GM12891 (cell line): ENCODE results near the gene ADGRB3.

Experiments
- PAX5 ChIP-seq: IDR thresholded peaks from 2 replicates; pipeline ENCODE4 v1.6.1; 2011; ENCODE audit warnings: low read length, moderate library complexity, mild to moderate bottlenecking; ENCODE audit not compliant: insufficient read depth, severe bottlenecking
- POLR2A ChIP-seq: IDR thresholded peaks from 2 replicates; pipeline ENCODE4 v1.6.1; 2011; ENCODE audit warnings: low read depth, low read length, control low read depth
- POLR2AphosphoS5 ChIP-seq: IDR thresholded peaks from 2 replicates; pipeline ENCODE4 v1.6.1; 2011; ENCODE audit warnings: low read depth, low read length, control low read depth
- POU2F2 ChIP-seq: IDR thresholded peaks from 2 replicates; pipeline ENCODE4 v1.6.1; 2011; ENCODE audit warnings: low read depth, mild to moderate bottlenecking, control low read depth, low read length, moderate library complexity
- SPI1 ChIP-seq: IDR thresholded peaks from 2 replicates; pipeline ENCODE4 v1.6.1; 2011; ENCODE audit warnings: low read depth, low read length, control low read depth
- TAF1 ChIP-seq: IDR thresholded peaks from 2 replicates; pipeline ENCODE4 v1.6.1; 2011; ENCODE audit warnings: low read depth, low read length, control low read depth

DNA sequence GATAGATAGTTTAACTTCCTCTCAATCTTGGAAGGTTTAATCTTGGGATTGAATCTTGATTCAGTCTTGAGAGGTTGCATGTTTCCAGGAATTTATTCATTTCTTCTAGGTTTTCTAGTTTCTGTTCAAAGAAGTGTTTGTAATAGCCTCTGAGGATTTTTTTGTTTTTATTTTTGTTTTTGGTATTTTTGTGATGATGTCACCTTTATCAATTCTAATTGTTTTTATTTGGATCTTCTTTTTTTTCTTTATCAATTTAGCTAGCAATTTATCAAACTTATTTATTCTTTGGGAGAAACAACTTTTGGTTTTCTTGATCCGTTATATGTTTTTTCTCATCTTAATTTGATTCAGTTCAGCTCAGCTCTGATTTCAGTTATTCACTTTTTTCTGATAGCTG, 41.5 kb upstream of the ADGRB3 start:
- TF ChIP-seq POLR2A (no peak), POLR2AphosphoS5 (no peak), POU2F2 (no peak), TAF1 (no peak), SPI1 (no peak), PAX5 (no peak)
